HEK293 (cell line): Measurements from ENCODE around the gene ZC3H4.

Experiments
- CTCF ChIA-PET: fragments of 350-600 bp; formaldehyde crosslinking; extraction: SDS; loops from one replicate; lab custom pipeline; 2021; ENCODE audit warnings: antibody characterized with exemption; lab: Yijun Ruan, JAX
- POLR2A ChIA-PET: fragments of 300-600 bp; formaldehyde crosslinking; extraction: SDS; loops from one replicate; lab custom pipeline; 2020; ENCODE audit warnings: antibody characterized with exemption, inconsistent platforms; lab: Yijun Ruan, JAX
- H3K27ac ChIP-seq: fragments of 200-500 bp; sonication (Bioruptor generic); 2 replicates; pipeline ENCODE4 v1.5.1; 2014; ENCODE audit warnings: low read depth, low read length, control low read depth, inconsistent platforms; ENCODE audit errors: extremely low read depth
- H3K36me3 ChIP-seq, 2 experiments: fragments of 200-500 bp in 1 of 2; sonication (Bioruptor generic) in 1 of 2; 1 replicate in 1 of 2; 2 replicates in 1 of 2; pipeline ENCODE4 v1.5.1; 2014 to 2017; ENCODE audit warnings: inconsistent platforms in 2 of 2, low read length in 2 of 2; ENCODE audit not compliant: control insufficient read depth in 2 of 2, insufficient read depth in 1 of 2
- H3K4me1 ChIP-seq: fragments of 200-500 bp; sonication (Bioruptor generic); 2 replicates; pipeline ENCODE4 v1.5.1; 2014; ENCODE audit warnings: mild to moderate bottlenecking, low read length, inconsistent platforms; ENCODE audit not compliant: control insufficient read depth, insufficient read depth
- H3K4me3 ChIP-seq: 2 replicates; pipeline ENCODE4 v1.5.1; 2011; ENCODE audit warnings: low read depth, mild to moderate bottlenecking, control low read depth, low read length, moderate library complexity
- H3K9me3 ChIP-seq: fragments of 200-500 bp; sonication (Bioruptor generic); 2 replicates; pipeline ENCODE4 v1.5.1; 2014; ENCODE audit warnings: low read depth, low read length, inconsistent platforms; ENCODE audit not compliant: control insufficient read depth, insufficient read depth
- SCRT2 ChIP-seq: fragments of 450-650 bp; formaldehyde crosslinking; IDR thresholded peaks from 2 replicates; pipeline ENCODE4 v1.5.1; 2016; ENCODE audit warnings: missing biosample characterization, missing genetic modification characterization
- SP2 ChIP-seq: fragments of 450-650 bp; formaldehyde crosslinking; IDR thresholded peaks from 2 replicates; pipeline ENCODE4 v1.5.1; 2016; ENCODE audit warnings: missing biosample characterization, missing genetic modification characterization
- ZBTB21 ChIP-seq: fragments of 450-650 bp; formaldehyde crosslinking; IDR thresholded peaks from 2 replicates; pipeline ENCODE4 v1.5.1; 2017; ENCODE audit warnings: missing biosample characterization, missing genetic modification characterization
- ZFHX2 ChIP-seq: fragments of 450-650 bp; formaldehyde crosslinking; conservative IDR thresholded peaks from 2 replicates; pipeline ENCODE4 v1.5.1; 2016; ENCODE audit warnings: missing biosample characterization, missing genetic modification characterization
- ZNF121 ChIP-seq: fragments of 450-650 bp; formaldehyde crosslinking; IDR thresholded peaks from 2 replicates; pipeline ENCODE4 v1.5.1; 2016; ENCODE audit warnings: missing biosample characterization, missing genetic modification characterization
- ZNF223 ChIP-seq: fragments of 450-650 bp; formaldehyde crosslinking; IDR thresholded peaks from 2 replicates; pipeline ENCODE4 v1.5.1; 2016; ENCODE audit warnings: missing biosample characterization, missing genetic modification characterization
- ZNF324 ChIP-seq: fragments of 450-650 bp; formaldehyde crosslinking; IDR thresholded peaks from 2 replicates; pipeline ENCODE4 v1.5.1; 2016; ENCODE audit warnings: missing biosample characterization, missing genetic modification characterization
- ZNF335 ChIP-seq: fragments of 450-650 bp; formaldehyde crosslinking; conservative IDR thresholded peaks from 2 replicates; pipeline ENCODE4 v1.5.1; 2016; ENCODE audit warnings: missing biosample characterization, missing genetic modification characterization
- ZNF398 ChIP-seq: fragments of 450-650 bp; formaldehyde crosslinking; IDR thresholded peaks from 2 replicates; pipeline ENCODE4 v1.5.1; 2017; ENCODE audit warnings: missing biosample characterization, missing genetic modification characterization
- ZNF449 ChIP-seq: fragments of 450-650 bp; formaldehyde crosslinking; IDR thresholded peaks from 2 replicates; pipeline ENCODE4 v1.5.1; 2017; ENCODE audit warnings: missing biosample characterization, mild to moderate bottlenecking, missing genetic modification characterization, moderate library complexity
- ZNF513 ChIP-seq: fragments of 450-650 bp; IDR thresholded peaks from 2 replicates; pipeline ENCODE4 v1.5.1; 2018; ENCODE audit warnings: missing biosample characterization, missing genetic modification characterization
- ZNF621 ChIP-seq: fragments of 450-650 bp; formaldehyde crosslinking; IDR thresholded peaks from 2 replicates; pipeline ENCODE4 v1.5.1; 2017; ENCODE audit warnings: missing biosample characterization, missing genetic modification characterization
- ZNF645 ChIP-seq: fragments of 450-650 bp; formaldehyde crosslinking; IDR thresholded peaks from 2 replicates; pipeline ENCODE4; 2016; ENCODE audit warnings: missing biosample characterization, missing genetic modification characterization
- ZNF747 ChIP-seq: fragments of 450-650 bp; formaldehyde crosslinking; IDR thresholded peaks from 2 replicates; pipeline ENCODE4 v1.5.1; 2016; ENCODE audit warnings: missing biosample characterization, missing genetic modification characterization
- ZSCAN5A ChIP-seq: fragments of 450-650 bp; formaldehyde crosslinking; IDR thresholded peaks from 2 replicates; pipeline ENCODE4 v1.5.1; 2016; ENCODE audit warnings: missing biosample characterization, missing genetic modification characterization
- ZXDB ChIP-seq: fragments of 450-650 bp; formaldehyde crosslinking; IDR thresholded peaks from 2 replicates; pipeline ENCODE4 v1.5.1; 2016; ENCODE audit warnings: missing biosample characterization, missing genetic modification characterization

The ZC3H4 gene

GRCh38 chr19:47110521-47111005 lies 3.0 kb downstream of the ZC3H4 start:
- H3K9me3 ChIP-seq, result no peaks in the 10 kb centered on the region
- H3K36me3 ChIP-seq, result peaks cover 10 to 42% of the 10 kb centered on the region in 2 experiments; a peak in 2 of 3 replicates
- CTCF ChIA-PET, result no interaction called here
- TF ChIP-seq SCRT2 (tag by site-specific recombination) (no peak), ZNF449 (tag by site-specific recombination) (peak; percentile 57; the same call in 1 of the 2 replicates), ZNF398 (tag by site-specific recombination) (no peak), ZNF513 (tag by site-specific recombination) (no peak; the same call in 1 of the 2 replicates), ZNF645 (tag by site-specific recombination) (no peak), ZNF621 (tag by site-specific recombination) (no peak), ZNF121 (tag by site-specific recombination) (0 out of 2 replicates have a peak, but pooled peaks have one; percentile 27)
- TF ChIP-seq, all 188 proteins: peak for 2
- peaks cover 39% of the 10 kb centered on the region for H3K4me1 ChIP-seq
- peak overlapping the region; percentile 74 for H3K4me3 ChIP-seq
- H3K27ac ChIP-seq, result peak overlapping the region; percentile 100
- POLR2A ChIA-PET, result interaction anchor here (0.6 to 1.6 kb wide), 2 partner anchors 21 to 40 kb away, joined by 3 to 8 read pairs; partner anchors contain the start of gene SAE1

GRCh38 chr19:47109541-47110375 lies 3.8 kb downstream of the ZC3H4 start:
- Histone ChIP-seq H3K36me3 (peaks cover 16 to 50% of the 10 kb centered on the region in 2 experiments; a peak in 2 of 3 replicates), H3K27ac (peak overlapping the region; percentile 100), H3K4me1 (peaks cover 42% of the 10 kb centered on the region), H3K9me3 (no peaks in the 10 kb centered on the region), H3K4me3 (no peak overlapping the region)
- POLR2A ChIA-PET, result interaction anchor here (0.5 to 1.6 kb wide), 3 partner anchors 22 to 1282 kb away, joined by 3 to 8 read pairs (median 3); partner anchors contain the start of gene SAE1
- CTCF ChIA-PET, result interaction anchor here (0.6 to 1.3 kb wide), 2 partner anchors 30 to 344 kb away, joined by 3 to 4 read pairs; no protein-coding TSS in a partner anchor
- TF ChIP-seq ZSCAN5A (tag by site-specific recombination) (no peak), ZNF335 (peak; percentile 52), SP2 (tag by site-specific recombination) (no peak), ZNF324 (tag by site-specific recombination) (0 out of 2 replicates have a peak, but pooled peaks have one; percentile 16), ZFHX2 (tag by site-specific recombination) (peak; percentile 51), ZBTB21 (tag by site-specific recombination) (no peak), ZNF398 (tag by site-specific recombination) (peak; percentile 55), ZNF223 (no peak), ZXDB (tag by site-specific recombination) (no peak; the same call in 1 of the 2 replicates), ZNF747 (no peak), ZNF449 (tag by site-specific recombination) (0 out of 2 replicates have a peak, but pooled peaks have one; percentile 18)
